Trophoblast cell (in vitro differentiated cells and primary cell): ENCODE results near the gene ATP9B.

Experiments
- DNase-seq, 2 donors: peaks; one replicate each; pipeline ENCODE4 v3.0.0-alpha.2; 2016
- H2AFZ ChIP-seq: 2 replicates; pipeline ENCODE4 v1.6.1; 2013; ENCODE audit warnings: low read length, moderate library complexity, mild to moderate bottlenecking; ENCODE audit not compliant: insufficient read depth, poor library complexity
- H2AK5ac ChIP-seq: 2 replicates; pipeline ENCODE4 v1.6.1; 2013; ENCODE audit warnings: mild to moderate bottlenecking, low read length
- H2BK120ac ChIP-seq: 2 replicates; pipeline ENCODE4 v1.6.1; 2013; ENCODE audit warnings: low read length, mild to moderate bottlenecking, moderate library complexity; ENCODE audit not compliant: insufficient read depth, poor library complexity
- H2BK12ac ChIP-seq: 2 replicates; pipeline ENCODE4 v1.6.1; 2013; ENCODE audit warnings: mild to moderate bottlenecking, low read length, moderate library complexity
- H2BK5ac ChIP-seq: 2 replicates; pipeline ENCODE4 v1.6.1; 2013; ENCODE audit warnings: low read length, low read depth, moderate library complexity, mild to moderate bottlenecking; ENCODE audit not compliant: poor library complexity
- H3K14ac ChIP-seq: 2 replicates; pipeline ENCODE4 v1.6.1; 2013; ENCODE audit warnings: mild to moderate bottlenecking, low read length
- H3K18ac ChIP-seq: 2 replicates; pipeline ENCODE4 v1.6.1; 2013; ENCODE audit warnings: mild to moderate bottlenecking, low read length
- H3K23ac ChIP-seq: 2 replicates; pipeline ENCODE4 v1.6.1; 2013; ENCODE audit warnings: low read length
- H3K27ac ChIP-seq: 2 replicates; pipeline ENCODE4 v1.5.1; 2013; ENCODE audit warnings: low read depth, mild to moderate bottlenecking, inconsistent platforms, low read length, moderate library complexity
- H3K27me3 ChIP-seq: 2 replicates; pipeline ENCODE4 v1.6.1; 2013; ENCODE audit warnings: inconsistent platforms, mild to moderate bottlenecking, low read length, moderate library complexity; ENCODE audit not compliant: insufficient read depth
- H3K36me3 ChIP-seq, 2 experiments: 1 replicate in 1 of 2; 2 replicates in 1 of 2; pipeline ENCODE4 v1.6.1; 2013; ENCODE audit warnings: low read length in 2 of 2, mild to moderate bottlenecking in 2 of 2, moderate library complexity in 1 of 2; ENCODE audit not compliant: insufficient read depth in 2 of 2, control insufficient read depth in 1 of 2
- H3K4ac ChIP-seq: 2 replicates; pipeline ENCODE4 v1.6.1; 2013; ENCODE audit warnings: low read depth, mild to moderate bottlenecking, low read length, moderate library complexity
- H3K4me1 ChIP-seq, 2 experiments: 1 replicate in 1 of 2; 2 replicates in 1 of 2; pipeline ENCODE4 v1.6.1; 2013; ENCODE audit warnings: low read length in 2 of 2, mild to moderate bottlenecking in 2 of 2, moderate library complexity in 1 of 2; ENCODE audit not compliant: insufficient read depth in 2 of 2, control insufficient read depth in 1 of 2
- H3K4me2 ChIP-seq: 2 replicates; pipeline ENCODE4 v1.6.1; 2013; ENCODE audit warnings: inconsistent platforms, mild to moderate bottlenecking, low read length, moderate library complexity
- H3K4me3 ChIP-seq: 2 replicates; pipeline ENCODE4 v1.5.1; 2013; ENCODE audit warnings: mild to moderate bottlenecking, low read depth, low read length, inconsistent platforms
- H3K79me1 ChIP-seq: one replicate; pipeline ENCODE4 v1.6.1; 2013; ENCODE audit warnings: low read length
- H3K79me2 ChIP-seq: 2 replicates; pipeline ENCODE4 v1.6.1; 2013; ENCODE audit warnings: low read length, mild to moderate bottlenecking; ENCODE audit not compliant: control insufficient read depth, insufficient read depth, poor library complexity
- H3K9ac ChIP-seq: 2 replicates; pipeline ENCODE4 v1.6.1; 2013; ENCODE audit warnings: mild to moderate bottlenecking, low read length
- H3K9me3 ChIP-seq: 2 replicates; pipeline ENCODE4 v1.6.1; 2013; ENCODE audit warnings: low read depth, mild to moderate bottlenecking, control low read depth, inconsistent platforms, low read length; ENCODE audit not compliant: insufficient read depth
- H4K12ac ChIP-seq: 2 replicates; pipeline ENCODE4 v1.6.1; 2013; ENCODE audit warnings: low read depth, mild to moderate bottlenecking, low read length, moderate library complexity
- H4K8ac ChIP-seq: 2 replicates; pipeline ENCODE4 v1.6.1; 2013; ENCODE audit warnings: low read depth, mild to moderate bottlenecking, low read length, moderate library complexity
- H4K91ac ChIP-seq: one replicate; pipeline ENCODE4 v1.6.1; 2013; ENCODE audit warnings: low read depth, mild to moderate bottlenecking, low read length, moderate library complexity
- WGBS: extraction: QIAGEN DNeasy Blood & Tissue Kit; methylation state at CpG from one replicate; pipeline ENCODE4 v1.1.7; 2013; ENCODE audit warnings: missing lambda C conversion rate; ENCODE audit not compliant: insufficient read length, insufficient coverage; ENCODE audit errors: extremely low coverage; 5-methylcytosine and 5-hydroxymethylcytosine counted together

The ATP9B gene

GRCh38 chr18:79380816-79381806 is 311.9 kb downstream of the ATP9B start:
- H2BK12ac ChIP-seq = no peak overlapping the region
- H3K79me2 ChIP-seq = no peaks in the 10 kb centered on the region
- H4K8ac ChIP-seq = no peak overlapping the region
- H3K14ac ChIP-seq = no peak overlapping the region
- no peak overlapping the region for H4K91ac ChIP-seq
- H3K18ac ChIP-seq = no peak overlapping the region
- H3K23ac ChIP-seq = no peak overlapping the region
- no peaks in the 10 kb centered on the region for H3K4me1 ChIP-seq
- no peak overlapping the region for H3K4me3 ChIP-seq
- no peak overlapping the region for H3K4me2 ChIP-seq
- H3K27me3 ChIP-seq = no peaks in the 10 kb centered on the region
- no peak overlapping the region for H3K4ac ChIP-seq
- peak; percentile 27 to 72 for DNase-seq
- no peaks in the 10 kb centered on the region for H3K9me3 ChIP-seq
- no peak overlapping the region for H3K9ac ChIP-seq
- no peaks in the 10 kb centered on the region for H3K79me1 ChIP-seq
- H2BK5ac ChIP-seq = no peak overlapping the region
- H2AK5ac ChIP-seq = no peak overlapping the region
- H2BK120ac ChIP-seq = no peak overlapping the region
- no peak overlapping the region for H4K12ac ChIP-seq
- peaks cover 6 to 8% of the 10 kb centered on the region in 2 experiments for H3K36me3 ChIP-seq
- no peak overlapping the region for H2AFZ ChIP-seq
- WGBS = no CpG with 5 or more reads among the region's 30 CpGs
- no peak overlapping the region for H3K27ac ChIP-seq

GRCh38 chr18:79381811-79382311 is 312.7 kb downstream of the ATP9B start:
- Histone ChIP-seq H2BK120ac (no peak overlapping the region), H3K23ac (no peak overlapping the region), H3K4me2 (no peak overlapping the region), H3K4ac (no peak overlapping the region), H3K79me1 (no peaks in the 10 kb centered on the region), H3K18ac (no peak overlapping the region), H3K27ac (no peak overlapping the region), H3K79me2 (no peaks in the 10 kb centered on the region), H2BK12ac (no peak overlapping the region), H2AK5ac (no peak overlapping the region), H3K9me3 (no peaks in the 10 kb centered on the region), H2BK5ac (no peak overlapping the region), H3K27me3 (no peaks in the 10 kb centered on the region), H2AFZ (no peak overlapping the region), H3K9ac (no peak overlapping the region), H4K8ac (no peak overlapping the region), H3K14ac (no peak overlapping the region), H3K4me1 (no peaks in the 10 kb centered on the region), H4K91ac (no peak overlapping the region), H3K4me3 (no peak overlapping the region), H4K12ac (no peak overlapping the region), H3K36me3 (peaks cover 6 to 8% of the 10 kb centered on the region in 2 experiments)
- DNase-seq = no peak
- no CpG with 5 or more reads among the region's 16 CpGs for WGBS

DNA sequence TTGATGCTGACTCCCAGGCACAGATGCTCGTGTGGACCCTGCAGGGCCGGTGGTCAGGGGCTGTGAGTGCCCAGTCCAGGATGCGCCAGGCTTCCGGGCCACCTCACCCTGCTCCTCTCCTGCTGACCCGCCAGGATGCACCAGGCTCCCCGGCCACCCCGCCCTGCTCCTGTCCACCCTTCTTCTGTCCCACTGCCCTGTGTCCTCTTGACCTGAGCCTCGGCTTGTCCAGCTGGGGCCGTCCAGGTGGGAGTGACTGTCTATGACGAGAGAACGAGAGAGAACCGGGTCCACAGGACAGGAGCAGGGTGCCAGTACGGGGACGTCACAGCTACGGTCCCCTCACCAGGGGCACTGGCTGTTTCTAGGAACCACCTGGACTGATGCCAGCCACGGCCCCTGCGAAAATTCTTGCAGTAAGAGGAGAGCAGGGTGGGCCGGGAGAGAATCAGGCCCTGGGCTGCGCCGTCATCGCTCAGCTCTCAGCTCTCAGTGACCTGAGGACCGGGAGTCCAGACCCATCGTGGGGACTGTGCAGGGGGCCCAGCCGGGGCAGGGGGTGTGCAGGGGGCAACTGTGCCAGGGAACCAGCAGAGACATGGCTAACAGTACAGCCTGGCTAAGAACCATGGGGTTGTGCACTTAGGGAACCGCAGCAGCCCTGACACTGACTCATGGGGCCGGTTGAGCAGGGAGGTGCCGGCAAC is 313.6 kb downstream of the ATP9B start:
- H3K79me2 ChIP-seq = no peaks in the 10 kb centered on the region
- H3K23ac ChIP-seq = no peak overlapping the region
- no peak overlapping the region for H4K12ac ChIP-seq
- H2AK5ac ChIP-seq = no peak overlapping the region
- no peak overlapping the region for H2BK12ac ChIP-seq
- H3K4me3 ChIP-seq = no peak overlapping the region
- WGBS = no CpG with 5 or more reads among the region's 27 CpGs
- no peak overlapping the region for H3K14ac ChIP-seq
- H2BK120ac ChIP-seq = no peak overlapping the region
- H3K27ac ChIP-seq = no peak overlapping the region
- no peaks in the 10 kb centered on the region for H3K79me1 ChIP-seq
- no peak overlapping the region for H4K91ac ChIP-seq
- H4K8ac ChIP-seq = no peak overlapping the region
- H3K36me3 ChIP-seq = no peaks in the 10 kb centered on the region
- no peaks in the 10 kb centered on the region for H3K4me1 ChIP-seq
- H3K9me3 ChIP-seq = no peaks in the 10 kb centered on the region
- H3K4ac ChIP-seq = no peak overlapping the region
- DNase-seq = no peak
- H3K4me2 ChIP-seq = no peak overlapping the region
- no peak overlapping the region for H3K9ac ChIP-seq
- no peak overlapping the region for H3K18ac ChIP-seq
- H3K27me3 ChIP-seq = no peaks in the 10 kb centered on the region
- H2BK5ac ChIP-seq = no peak overlapping the region
- no peak overlapping the region for H2AFZ ChIP-seq

DNA sequence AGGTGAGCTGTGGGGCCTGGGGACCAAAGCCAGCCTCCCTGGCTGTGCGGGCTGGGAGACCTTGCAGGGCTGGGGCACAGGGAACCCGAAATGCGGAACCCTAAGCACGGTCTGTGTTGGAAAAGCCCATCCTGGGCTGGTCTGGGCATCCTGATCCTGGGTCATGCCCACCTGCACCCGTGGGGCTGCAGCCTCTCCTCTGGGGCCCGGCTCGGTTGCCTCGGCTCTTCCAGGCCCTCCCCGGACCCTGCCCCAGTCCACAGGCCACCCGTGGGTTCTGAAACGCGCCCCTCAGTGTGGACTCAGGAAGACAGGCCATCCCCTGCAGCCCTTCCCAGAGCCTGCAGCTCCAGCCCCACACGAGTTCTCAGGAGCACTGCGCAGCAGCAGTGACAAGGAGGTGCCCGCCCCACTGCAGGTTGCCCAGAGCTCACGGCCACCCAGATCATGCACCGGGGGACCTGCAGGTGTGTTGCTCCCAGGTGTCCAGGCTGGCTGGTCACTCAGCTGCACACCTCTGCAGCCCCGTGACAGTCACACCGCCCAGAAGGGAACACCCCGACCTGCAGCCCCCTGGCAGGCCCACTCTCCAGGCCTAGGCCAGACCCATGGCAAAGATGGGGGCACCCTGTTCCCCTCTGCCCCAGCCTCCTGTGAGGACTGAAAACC is 314.3 kb downstream of the ATP9B start:
- Histone ChIP-seq H2BK12ac (no peak overlapping the region), H3K23ac (no peak overlapping the region), H3K4me1 (no peaks in the 10 kb centered on the region), H3K27ac (no peak overlapping the region), H3K79me2 (no peaks in the 10 kb centered on the region), H3K4ac (no peak overlapping the region), H2AFZ (no peak overlapping the region), H3K27me3 (no peaks in the 10 kb centered on the region), H3K4me3 (no peak overlapping the region), H2BK120ac (no peak overlapping the region), H2BK5ac (no peak overlapping the region), H3K79me1 (no peaks in the 10 kb centered on the region), H2AK5ac (no peak overlapping the region), H4K91ac (no peak overlapping the region), H3K9ac (no peak overlapping the region), H4K8ac (no peak overlapping the region), H3K18ac (no peak overlapping the region), H3K36me3 (no peaks in the 10 kb centered on the region), H3K14ac (no peak overlapping the region), H3K4me2 (no peak overlapping the region), H4K12ac (no peak overlapping the region), H3K9me3 (no peaks in the 10 kb centered on the region)
- no CpG with 5 or more reads among the region's 20 CpGs for WGBS
- DNase-seq = no peak
